GM18505 (cell line): Measurements from ENCODE around the gene OR10A7.

Experiments
- ATAC-seq: cut with Tn5 transposase; IDR thresholded peaks from one replicate; pipeline ENCODE4 v1.9.1; 2021; ENCODE audit not compliant: unreplicated experiment
- POLR2A ChIP-seq: IDR thresholded peaks from 4 replicates; pipeline ENCODE4 v1.6.1; 2011; ENCODE audit warnings: borderline replicate concordance; ENCODE audit not compliant: insufficient read depth, insufficient read length; ENCODE audit errors: extremely low read depth

OR10A7 gene

GRCh38 chr12:55256831-55257230, 36.0 kb downstream of the OR10A7 start:
- TF ChIP-seq POLR2A, result no peak
- ATAC-seq, result no peak

GRCh38 chr12:55258303-55258702, 37.5 kb downstream of the OR10A7 start:
- TF ChIP-seq POLR2A, result no peak

More at GRCh38 chr12:55258303-55258702, 37.5 kb downstream of the OR10A7 start:
- no peak for ATAC-seq
